Measurements from ENCODE around the gene NHLRC4. TPM values are rescaled to one million over a fixed set of nuclear protein-coding genes. Genes with fewer than 3 reads are reported as not detected.

NHLRC4 gene
- total RNA-seq, 1 donor from 2014 or later, result 1.4 TPM

DNA sequence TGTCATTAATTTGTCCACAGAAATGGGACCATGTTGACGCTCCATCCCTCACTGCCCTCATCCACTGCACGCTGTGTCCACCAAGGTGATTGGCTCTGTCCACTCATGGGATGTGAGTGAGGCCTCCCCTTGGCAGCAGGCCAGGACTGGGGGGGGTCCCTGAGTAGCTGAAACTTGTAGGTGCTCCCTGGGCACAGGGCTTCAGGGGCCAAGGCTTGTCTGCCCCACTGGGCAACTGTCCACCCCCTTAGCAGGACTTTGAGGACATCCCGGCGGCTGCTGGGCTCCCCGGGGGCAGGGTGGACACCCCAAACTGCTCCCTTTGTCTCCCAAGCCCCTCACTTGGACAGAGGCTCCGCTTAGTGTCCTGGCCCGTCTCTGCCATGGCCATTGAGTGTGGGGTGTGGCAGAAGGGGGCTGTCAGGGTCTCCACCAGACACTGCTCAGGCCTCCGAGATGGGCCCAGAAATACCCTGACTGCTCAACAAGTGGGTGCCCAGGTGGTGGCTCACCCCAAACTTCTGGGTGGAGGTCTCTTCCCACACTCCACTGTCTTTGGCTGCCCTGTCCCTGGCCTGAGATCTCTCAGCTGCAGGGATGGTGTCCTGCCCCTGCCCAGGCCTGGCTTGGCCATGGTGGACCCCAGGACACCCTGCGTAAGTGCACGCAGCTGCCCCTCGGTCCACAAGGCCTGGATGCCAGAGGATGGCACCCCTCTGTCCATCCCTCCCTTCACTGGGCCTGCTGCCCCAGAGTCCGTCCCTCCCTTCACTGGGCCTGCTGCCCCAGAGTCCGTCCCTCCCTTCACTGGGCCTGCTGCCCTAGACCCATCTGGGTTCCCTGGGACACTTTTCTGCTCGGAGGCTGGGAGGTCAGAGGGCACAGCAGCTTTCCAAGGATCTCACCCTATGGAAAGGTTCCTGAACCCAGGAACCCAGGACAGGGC is 20.1 kb downstream of the NHLRC4 start:
- H3K27ac Mint-ChIP-seq, result peak overlapping the region; percentile 81
- no peaks in the 10 kb centered on the region for H3K9me3 Mint-ChIP-seq (ENCODE audit: low read depth)
- TF ChIP-seq, protein P1, sequence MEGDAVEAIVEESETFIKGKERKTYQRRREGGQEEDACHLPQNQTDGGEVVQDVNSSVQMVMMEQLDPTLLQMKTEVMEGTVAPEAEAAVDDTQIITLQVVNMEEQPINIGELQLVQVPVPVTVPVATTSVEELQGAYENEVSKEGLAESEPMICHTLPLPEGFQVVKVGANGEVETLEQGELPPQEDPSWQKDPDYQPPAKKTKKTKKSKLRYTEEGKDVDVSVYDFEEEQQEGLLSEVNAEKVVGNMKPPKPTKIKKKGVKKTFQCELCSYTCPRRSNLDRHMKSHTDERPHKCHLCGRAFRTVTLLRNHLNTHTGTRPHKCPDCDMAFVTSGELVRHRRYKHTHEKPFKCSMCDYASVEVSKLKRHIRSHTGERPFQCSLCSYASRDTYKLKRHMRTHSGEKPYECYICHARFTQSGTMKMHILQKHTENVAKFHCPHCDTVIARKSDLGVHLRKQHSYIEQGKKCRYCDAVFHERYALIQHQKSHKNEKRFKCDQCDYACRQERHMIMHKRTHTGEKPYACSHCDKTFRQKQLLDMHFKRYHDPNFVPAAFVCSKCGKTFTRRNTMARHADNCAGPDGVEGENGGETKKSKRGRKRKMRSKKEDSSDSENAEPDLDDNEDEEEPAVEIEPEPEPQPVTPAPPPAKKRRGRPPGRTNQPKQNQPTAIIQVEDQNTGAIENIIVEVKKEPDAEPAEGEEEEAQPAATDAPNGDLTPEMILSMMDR (IDR thresholded peaks at IDR 0.05; ENCODE audit: unreplicated experiment), result no peak
- H3K4me1 Mint-ChIP-seq (ENCODE audit: low read depth), result peaks cover 14% of the 10 kb centered on the region
- H3K27me3 Mint-ChIP-seq, result peaks cover 12% of the 10 kb centered on the region
- no peak for DNase-seq (ENCODE audit: low spot score, unreplicated experiment)
- H3K4me3 Mint-ChIP-seq (ENCODE audit: low read depth), result peak overlapping the region; percentile 93
- no peaks in the 10 kb centered on the region for H3K36me3 Mint-ChIP-seq (ENCODE audit: insufficient read depth)

DNA sequence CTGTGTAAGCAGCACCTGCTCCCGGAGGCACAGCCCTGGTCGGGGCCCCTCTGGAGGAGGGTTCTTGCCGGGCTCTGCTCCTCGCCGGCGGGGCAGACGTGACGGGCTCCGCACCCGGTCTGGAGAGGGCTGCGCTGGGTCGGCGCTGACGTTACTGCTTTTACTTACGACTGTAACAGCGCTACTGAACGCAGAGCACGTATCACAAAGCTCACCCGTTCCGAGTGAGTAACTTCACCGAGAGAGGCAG is 21.8 kb downstream of the NHLRC4 start:
- H3K27ac Mint-ChIP-seq, result peak overlapping the region; percentile 98
- peaks cover 3% of the 10 kb centered on the region for H3K36me3 Mint-ChIP-seq (ENCODE audit: insufficient read depth)
- H3K27me3 Mint-ChIP-seq, result peaks cover 12% of the 10 kb centered on the region
- H3K4me1 Mint-ChIP-seq (ENCODE audit: low read depth), result peaks cover 20% of the 10 kb centered on the region
- H3K9me3 Mint-ChIP-seq (ENCODE audit: low read depth), result no peaks in the 10 kb centered on the region
- TF ChIP-seq, protein P1 (IDR thresholded peaks at IDR 0.05; ENCODE audit: unreplicated experiment), result no peak
- DNase-seq (ENCODE audit: low spot score, unreplicated experiment), result peak; percentile 46
- H3K4me3 Mint-ChIP-seq (ENCODE audit: low read depth), result peak overlapping the region; percentile 93

DNA sequence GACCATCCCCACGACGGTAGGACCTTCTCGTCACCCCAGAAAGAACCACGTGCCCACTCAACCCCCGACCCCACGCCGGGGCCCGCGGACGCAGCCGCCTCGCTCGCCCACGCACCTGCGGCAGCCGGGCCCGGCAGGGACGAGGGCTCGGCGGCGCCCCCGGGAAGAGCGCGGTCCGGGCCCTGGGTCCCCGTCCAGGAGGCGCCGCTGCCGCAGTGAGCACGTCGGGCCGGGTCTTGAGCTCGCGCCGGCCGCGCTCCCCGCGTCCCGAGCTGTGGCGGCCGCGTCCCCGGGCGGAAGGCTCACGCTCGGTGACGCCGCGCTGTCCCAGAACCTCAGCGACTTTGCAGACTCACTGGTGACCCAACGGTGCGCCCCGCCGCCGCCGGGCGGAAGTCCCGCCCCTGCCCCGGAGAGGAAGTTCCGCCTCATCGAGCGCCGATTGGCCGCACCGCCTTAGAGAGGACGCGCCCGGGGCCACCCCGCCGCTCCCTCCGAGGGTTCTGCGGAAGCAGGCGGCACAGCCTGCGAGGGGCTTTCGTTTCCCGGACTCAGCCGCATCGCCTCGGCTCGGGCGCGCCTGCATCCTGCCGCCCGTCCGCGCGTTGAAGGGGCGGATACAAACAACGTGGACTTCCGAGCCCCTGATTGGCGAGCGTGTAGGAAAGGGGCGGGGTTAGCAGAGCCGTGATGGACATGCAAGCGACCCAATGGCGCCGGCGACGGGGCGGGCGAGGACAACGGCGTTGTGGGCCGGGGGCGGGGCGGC is 22.3 kb downstream of the NHLRC4 start:
- TF ChIP-seq, protein P1 (IDR thresholded peaks at IDR 0.05; ENCODE audit: unreplicated experiment), result no peak
- Mint-ChIP-seq H3K27me3 (peaks cover 12% of the 10 kb centered on the region), H3K4me1 (ENCODE audit: low read depth) (peaks cover 22% of the 10 kb centered on the region), H3K4me3 (ENCODE audit: low read depth) (peak overlapping the region; percentile 94), H3K36me3 (ENCODE audit: insufficient read depth) (peaks cover 3% of the 10 kb centered on the region), H3K9me3 (ENCODE audit: low read depth) (no peaks in the 10 kb centered on the region), H3K27ac (peak overlapping the region; percentile 99)
- DNase-seq (ENCODE audit: low spot score, unreplicated experiment), result peak; percentile 96

DNA sequence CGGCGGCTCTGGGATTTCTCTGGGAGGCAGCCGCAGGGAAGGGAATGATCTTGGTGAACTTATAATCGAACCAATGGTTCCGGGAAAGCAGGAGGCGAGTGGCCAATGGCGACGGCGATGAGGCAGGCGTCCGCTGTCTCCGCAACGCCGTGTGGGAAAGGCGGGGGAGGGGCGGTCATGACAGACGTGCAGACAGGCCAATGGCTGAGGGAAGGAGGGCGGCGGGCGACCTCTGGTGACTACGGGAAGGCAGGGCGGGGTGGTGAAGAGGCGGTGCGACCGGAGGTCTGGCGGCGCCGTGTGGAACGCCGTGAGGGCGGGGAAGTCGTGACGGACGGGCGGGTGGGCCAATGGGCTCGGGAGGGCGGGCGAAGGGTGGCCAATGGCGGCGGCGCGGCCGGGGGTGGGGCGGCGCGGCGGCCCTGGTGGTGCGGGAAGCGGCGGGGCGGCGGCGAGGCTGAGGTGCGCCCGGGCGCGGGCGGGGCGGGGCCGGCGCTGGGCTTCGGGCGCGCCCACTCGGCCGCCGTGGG is 22.9 kb downstream of the NHLRC4 start, which contains the start of gene RAB40C:
Gene RAB40C, plus strand, starts transcription at position 409 of the 530 bp plus-strand sequence. CDS start 226 bp downstream, outside the sequence.
- peaks cover 12% of the 10 kb centered on the region for H3K27me3 Mint-ChIP-seq
- H3K36me3 Mint-ChIP-seq (ENCODE audit: insufficient read depth), result peaks cover 3% of the 10 kb centered on the region
- peak; percentile 97 for DNase-seq (ENCODE audit: low spot score, unreplicated experiment)
- peak within 1 kb of the TSS; percentile 94 for H3K4me3 Mint-ChIP-seq (ENCODE audit: low read depth)
- peak within 1 kb of the TSS; percentile 99 for H3K27ac Mint-ChIP-seq
- TF ChIP-seq, protein P1 (IDR thresholded peaks at IDR 0.05; ENCODE audit: unreplicated experiment), result no peak
- peaks cover 23% of the 10 kb centered on the region for H3K4me1 Mint-ChIP-seq (ENCODE audit: low read depth)
- H3K9me3 Mint-ChIP-seq (ENCODE audit: low read depth), result no peaks in the 10 kb centered on the region

DNA sequence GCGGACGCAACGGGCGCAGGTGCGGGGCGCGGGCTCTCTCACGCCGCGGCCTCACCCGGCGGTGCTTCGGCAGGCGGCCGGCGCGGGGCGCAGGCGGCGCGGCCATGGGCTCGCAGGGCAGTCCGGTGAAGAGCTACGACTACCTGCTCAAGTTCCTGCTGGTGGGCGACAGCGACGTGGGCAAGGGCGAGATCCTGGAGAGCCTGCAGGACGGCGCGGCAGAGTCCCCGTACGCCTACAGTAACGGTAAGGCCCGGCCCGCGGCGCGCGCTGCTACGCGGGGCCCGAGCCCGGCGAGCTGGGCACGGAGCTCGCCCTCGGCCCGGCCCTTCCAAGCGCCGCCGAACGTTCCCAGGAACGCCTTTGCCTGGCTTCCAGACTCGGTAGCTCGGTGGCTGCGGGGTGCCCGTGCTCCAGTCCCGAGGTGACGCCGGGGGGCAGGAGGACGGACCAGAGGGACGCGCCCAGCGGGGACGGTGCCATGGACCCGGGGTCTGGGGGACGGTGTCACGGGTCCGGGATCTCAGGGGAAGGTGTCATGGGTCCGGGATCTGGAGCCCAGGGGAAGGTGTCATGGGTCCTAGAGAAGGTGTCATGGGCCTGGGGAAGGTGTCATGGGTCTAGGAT is 23.5 kb downstream of the NHLRC4 start:
- Mint-ChIP-seq H3K27me3 (peaks cover 11% of the 10 kb centered on the region), H3K36me3 (ENCODE audit: insufficient read depth) (peaks cover 3% of the 10 kb centered on the region), H3K4me1 (ENCODE audit: low read depth) (peaks cover 23% of the 10 kb centered on the region), H3K27ac (peak overlapping the region; percentile 90), H3K4me3 (ENCODE audit: low read depth) (peak overlapping the region; percentile 80), H3K9me3 (ENCODE audit: low read depth) (no peaks in the 10 kb centered on the region)
- DNase-seq (ENCODE audit: low spot score, unreplicated experiment), result no peak
- TF ChIP-seq, protein P1 (IDR thresholded peaks at IDR 0.05; ENCODE audit: unreplicated experiment), result no peak

Measured in progenitor cell of endocrine pancreas (in vitro differentiated cells).